NB4 (cell line): ENCODE measurements around the gene C1QC.

Source experiments
- TF ChIP-seq, protein P1 (sequence below): IDR thresholded peaks from 2 replicates; pipeline ENCODE4 v1.6.1; 2011; ENCODE audit warnings: low read depth, low read length
- TF ChIP-seq, protein P2 (sequence below): IDR thresholded peaks from one replicate; pipeline ENCODE4 v1.5.1; 2012; ENCODE audit warnings: low read depth, low read length

DNA sequence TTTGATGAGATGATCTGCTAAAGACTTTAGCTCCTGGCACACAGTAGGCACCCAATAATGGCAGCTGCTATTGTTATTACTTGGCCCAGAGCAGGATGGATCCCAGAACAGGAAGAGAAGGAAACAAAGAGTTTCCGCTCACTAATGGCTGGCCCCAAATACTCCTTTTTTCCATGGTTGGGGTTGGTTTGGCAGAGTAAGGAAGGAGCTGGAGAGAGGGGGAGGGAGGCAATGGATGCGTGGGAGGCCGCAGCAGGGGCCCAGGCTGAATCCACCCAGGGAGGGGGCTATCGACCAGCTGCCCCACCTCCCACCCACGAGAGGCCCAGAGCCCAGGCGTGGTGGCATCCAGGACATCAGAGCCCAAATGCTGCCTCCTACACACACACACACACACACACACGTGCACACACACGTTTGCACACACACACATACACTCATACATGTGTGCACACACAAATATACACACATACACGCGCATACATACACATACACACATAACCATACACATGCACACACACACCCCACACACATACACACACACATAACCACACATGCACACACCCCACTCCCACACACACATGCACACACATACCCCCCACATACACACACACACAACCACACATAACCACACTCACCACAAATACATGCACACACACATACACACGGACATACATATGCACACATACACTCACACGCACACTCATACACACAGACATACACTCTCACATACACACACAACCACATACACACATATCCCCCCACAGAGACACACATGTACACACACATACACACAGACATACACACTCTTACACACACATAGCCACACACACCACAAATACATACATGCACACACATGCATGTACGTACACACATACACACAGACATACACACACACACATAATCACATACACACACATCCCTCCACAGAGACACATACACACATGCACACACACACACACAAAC is 34.8 kb downstream of the C1QC start:
- TF ChIP-seq, protein P1, sequence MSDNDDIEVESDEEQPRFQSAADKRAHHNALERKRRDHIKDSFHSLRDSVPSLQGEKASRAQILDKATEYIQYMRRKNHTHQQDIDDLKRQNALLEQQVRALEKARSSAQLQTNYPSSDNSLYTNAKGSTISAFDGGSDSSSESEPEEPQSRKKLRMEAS = no peak
- TF ChIP-seq, protein P2, sequence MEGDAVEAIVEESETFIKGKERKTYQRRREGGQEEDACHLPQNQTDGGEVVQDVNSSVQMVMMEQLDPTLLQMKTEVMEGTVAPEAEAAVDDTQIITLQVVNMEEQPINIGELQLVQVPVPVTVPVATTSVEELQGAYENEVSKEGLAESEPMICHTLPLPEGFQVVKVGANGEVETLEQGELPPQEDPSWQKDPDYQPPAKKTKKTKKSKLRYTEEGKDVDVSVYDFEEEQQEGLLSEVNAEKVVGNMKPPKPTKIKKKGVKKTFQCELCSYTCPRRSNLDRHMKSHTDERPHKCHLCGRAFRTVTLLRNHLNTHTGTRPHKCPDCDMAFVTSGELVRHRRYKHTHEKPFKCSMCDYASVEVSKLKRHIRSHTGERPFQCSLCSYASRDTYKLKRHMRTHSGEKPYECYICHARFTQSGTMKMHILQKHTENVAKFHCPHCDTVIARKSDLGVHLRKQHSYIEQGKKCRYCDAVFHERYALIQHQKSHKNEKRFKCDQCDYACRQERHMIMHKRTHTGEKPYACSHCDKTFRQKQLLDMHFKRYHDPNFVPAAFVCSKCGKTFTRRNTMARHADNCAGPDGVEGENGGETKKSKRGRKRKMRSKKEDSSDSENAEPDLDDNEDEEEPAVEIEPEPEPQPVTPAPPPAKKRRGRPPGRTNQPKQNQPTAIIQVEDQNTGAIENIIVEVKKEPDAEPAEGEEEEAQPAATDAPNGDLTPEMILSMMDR = no peak
